Natural killer cell (primary cell): Measurements from ENCODE around the gene TPP2. TPM values are rescaled to one million over a fixed set of nuclear protein-coding genes. Genes with fewer than 3 reads are reported as not detected.

Experiments used
- ATAC-seq, 3 donors: fragments of 150-1000 bp in 2 of 3; fragments of 200-7000 bp in 1 of 3; cut with Tn5 transposase; 1 replicate in 1 of 3; 2 replicates in 2 of 3; pipeline ENCODE4 v1.10.0; 2021; ENCODE audit warnings: mild to moderate bottlenecking in 2 of 3, moderate library complexity in 2 of 3
- DNase-seq, 2 donors: peaks; one replicate each; pipeline versions ENCODE4 v3.0.0 to v3.0.0-alpha.2; 2013 to 2021; ENCODE audit warnings: mixed read lengths in 1 of 2
- H3K27ac ChIP-seq: one replicate; pipeline ENCODE4 v1.5.1; 2013; ENCODE audit warnings: mild to moderate bottlenecking, low read length
- H3K27me3 ChIP-seq: one replicate; pipeline ENCODE4 v1.6.1; 2013; ENCODE audit warnings: low read length; ENCODE audit not compliant: control insufficient read depth, insufficient read depth
- H3K36me3 ChIP-seq: one replicate; pipeline ENCODE4 v1.6.1; 2013; ENCODE audit warnings: low read length; ENCODE audit not compliant: control insufficient read depth, insufficient read depth
- H3K4me1 ChIP-seq: one replicate; pipeline ENCODE4 v1.6.1; 2013; ENCODE audit warnings: low read length; ENCODE audit not compliant: control insufficient read depth, insufficient read depth
- H3K4me3 ChIP-seq: one replicate; pipeline ENCODE4 v1.5.1; 2013; ENCODE audit warnings: low read length
- H3K9me3 ChIP-seq: one replicate; pipeline ENCODE4 v1.6.1; 2013; ENCODE audit warnings: low read length; ENCODE audit not compliant: control insufficient read depth, insufficient read depth
- H3K27ac Mint-ChIP-seq, 2 donors: one replicate each; pipeline ENCODE4 v1.8.0; 2022; ENCODE audit warnings: mild to moderate bottlenecking in 2 of 2, mixed read lengths in 2 of 2, moderate library complexity in 1 of 2
- H3K27me3 Mint-ChIP-seq, 2 donors: one replicate each; pipeline ENCODE4 v1.8.0; 2022; ENCODE audit warnings: low read depth in 2 of 2, mixed read lengths in 2 of 2
- H3K36me3 Mint-ChIP-seq: one replicate; pipeline ENCODE4 v1.8.0; 2022; ENCODE audit warnings: mixed read lengths
- H3K4me1 Mint-ChIP-seq, 2 donors: one replicate each; pipeline ENCODE4 v1.8.0; 2022; ENCODE audit warnings: mixed read lengths in 2 of 2
- H3K4me3 Mint-ChIP-seq: one replicate; pipeline ENCODE4 v1.8.0; 2022; ENCODE audit warnings: mild to moderate bottlenecking, moderate library complexity, mixed read lengths
- H3K9me3 Mint-ChIP-seq, 2 donors: one replicate each; pipeline ENCODE4 v1.8.0; 2022; ENCODE audit warnings: mixed read lengths in 2 of 2
- WGBS: methylation state at CpG from one replicate; pipeline ENCODE4 v1.1.7; 2013; ENCODE audit warnings: missing lambda C conversion rate; ENCODE audit not compliant: insufficient coverage; 5-methylcytosine and 5-hydroxymethylcytosine counted together
- intact Hi-C: fragments of 100-400 bp; cut with micrococcal nuclease; formaldehyde crosslinking; loops from one replicate; pipeline ENCODE4 v1.14.2; 2022
- total RNA-seq, 4 donors: library from RNA; stranded (reverse); fragments of 120-200 nt in 1 of 4; gene quantifications; one replicate each; pipeline versions ENCODE4 v1.2.3 to v1.2.4, GENCODE V29; 2013 to 2022
- TF ChIP-seq, protein P1 (sequence below): fragments of 200-600 bp; IDR thresholded peaks from one replicate; pipeline ENCODE4 v1.8.0; 2022; ENCODE audit warnings: antibody characterized with exemption

The TPP2 gene
- total RNA-seq, 3 donors from 2014 or later (not counting 1 experiment from before 2014, with no cell fraction given), result 128 to 147 (median 136) TPM

DNA sequence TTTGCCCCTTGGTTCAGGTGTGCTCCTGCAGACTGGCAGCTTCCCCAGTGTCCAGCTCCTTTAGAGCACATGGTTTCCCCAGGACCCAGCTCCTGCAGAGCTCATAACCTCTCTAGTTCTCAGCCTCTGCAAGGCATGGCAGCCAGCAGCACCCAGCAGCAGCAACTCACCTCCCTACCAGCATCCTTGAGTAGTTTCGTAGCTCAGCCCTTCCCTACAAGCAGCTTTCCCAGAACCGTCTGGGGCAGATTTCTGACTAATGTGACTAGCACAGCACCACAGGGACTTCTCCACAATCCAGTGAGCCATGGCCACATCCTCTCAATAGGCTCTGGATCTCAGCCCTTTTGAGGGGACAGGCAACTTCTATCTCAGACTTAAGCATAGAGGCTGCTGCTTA lies 112.2 kb downstream of the TPP2 start:
- H3K36me3 ChIP-seq, result no peaks in the 10 kb centered on the region
- 86% methylated on average over 2 of the region's 2 CpGs for WGBS
- Mint-ChIP-seq H3K4me1 (no peaks in the 10 kb centered on the region), H3K27ac (no peak overlapping the region), H3K4me3 (no peak overlapping the region), H3K27me3 (peaks cover 10 to 17% of the 10 kb centered on the region in 2 donors), H3K36me3 (no peaks in the 10 kb centered on the region), H3K9me3 (no peaks in the 10 kb centered on the region)
- intact Hi-C loops, result no loop called here
- peaks cover 5% of the 10 kb centered on the region for H3K9me3 ChIP-seq
- H3K4me3 ChIP-seq, result no peak overlapping the region
- H3K27me3 ChIP-seq, result peaks cover 2% of the 10 kb centered on the region
- ATAC-seq, result no peak
- H3K27ac ChIP-seq, result no peak overlapping the region
- H3K4me1 ChIP-seq, result no peaks in the 10 kb centered on the region
- TF ChIP-seq, protein P1, sequence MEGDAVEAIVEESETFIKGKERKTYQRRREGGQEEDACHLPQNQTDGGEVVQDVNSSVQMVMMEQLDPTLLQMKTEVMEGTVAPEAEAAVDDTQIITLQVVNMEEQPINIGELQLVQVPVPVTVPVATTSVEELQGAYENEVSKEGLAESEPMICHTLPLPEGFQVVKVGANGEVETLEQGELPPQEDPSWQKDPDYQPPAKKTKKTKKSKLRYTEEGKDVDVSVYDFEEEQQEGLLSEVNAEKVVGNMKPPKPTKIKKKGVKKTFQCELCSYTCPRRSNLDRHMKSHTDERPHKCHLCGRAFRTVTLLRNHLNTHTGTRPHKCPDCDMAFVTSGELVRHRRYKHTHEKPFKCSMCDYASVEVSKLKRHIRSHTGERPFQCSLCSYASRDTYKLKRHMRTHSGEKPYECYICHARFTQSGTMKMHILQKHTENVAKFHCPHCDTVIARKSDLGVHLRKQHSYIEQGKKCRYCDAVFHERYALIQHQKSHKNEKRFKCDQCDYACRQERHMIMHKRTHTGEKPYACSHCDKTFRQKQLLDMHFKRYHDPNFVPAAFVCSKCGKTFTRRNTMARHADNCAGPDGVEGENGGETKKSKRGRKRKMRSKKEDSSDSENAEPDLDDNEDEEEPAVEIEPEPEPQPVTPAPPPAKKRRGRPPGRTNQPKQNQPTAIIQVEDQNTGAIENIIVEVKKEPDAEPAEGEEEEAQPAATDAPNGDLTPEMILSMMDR, result no peak
- no peak for DNase-seq

- TF ChIP-seq, protein P1, result no peak
- no peak overlapping the region for H3K4me3 ChIP-seq
- Mint-ChIP-seq H3K9me3 (no peaks in the 10 kb centered on the region), H3K27me3 (peaks cover 10 to 17% of the 10 kb centered on the region in 2 donors), H3K36me3 (no peaks in the 10 kb centered on the region), H3K4me3 (no peak overlapping the region), H3K4me1 (no peaks in the 10 kb centered on the region), H3K27ac (no peak overlapping the region)
- no peaks in the 10 kb centered on the region for H3K36me3 ChIP-seq
- no peak overlapping the region for H3K27ac ChIP-seq
- intact Hi-C loops, result no loop called here
- H3K27me3 ChIP-seq, result peaks cover 2% of the 10 kb centered on the region
- DNase-seq, result no peak
- no peaks in the 10 kb centered on the region for H3K4me1 ChIP-seq
- H3K9me3 ChIP-seq, result peaks cover 5% of the 10 kb centered on the region
- ATAC-seq, result no peak
Observed at GRCh38 chr13:102709536-102709935, 112.8 kb downstream of the TPP2 start.

- DNase-seq, result no peak
- H3K4me1 ChIP-seq, result no peaks in the 10 kb centered on the region
- Mint-ChIP-seq H3K36me3 (no peaks in the 10 kb centered on the region), H3K27me3 (peaks cover 13 to 20% of the 10 kb centered on the region in 2 donors), H3K4me3 (no peak overlapping the region), H3K4me1 (no peaks in the 10 kb centered on the region), H3K9me3 (no peaks in the 10 kb centered on the region), H3K27ac (no peak overlapping the region)
- intact Hi-C loops, result no loop called here
- ATAC-seq, result no peak
- TF ChIP-seq, protein P1, result no peak
- 90% methylated on average over 9 of the region's 9 CpGs for WGBS
- H3K27me3 ChIP-seq, result peaks cover 2% of the 10 kb centered on the region
- H3K36me3 ChIP-seq, result no peaks in the 10 kb centered on the region
- H3K9me3 ChIP-seq, result peaks cover 5% of the 10 kb centered on the region
- H3K27ac ChIP-seq, result no peak overlapping the region
- no peak overlapping the region for H3K4me3 ChIP-seq
Observed at GRCh38 chr13:102710261-102710679, 113.5 kb downstream of the TPP2 start.

GRCh38 chr13:102715447-102715846 lies 118.7 kb downstream of the TPP2 start:
- intact Hi-C loops, result no loop called here
- DNase-seq (no peak), ATAC-seq (no peak)
- no peaks in the 10 kb centered on the region for H3K9me3 ChIP-seq
- no peaks in the 10 kb centered on the region for H3K27me3 ChIP-seq
- no peaks in the 10 kb centered on the region for H3K4me1 ChIP-seq
- 40% methylated on average over 1 of the region's 1 CpG for WGBS
- H3K36me3 ChIP-seq, result no peaks in the 10 kb centered on the region
- H3K9me3 Mint-ChIP-seq, result no peaks in the 10 kb centered on the region
- no peaks in the 10 kb centered on the region for H3K4me1 Mint-ChIP-seq
- TF ChIP-seq, protein P1, result no peak
- H3K4me3 Mint-ChIP-seq, result no peak overlapping the region
- no peak overlapping the region for H3K27ac ChIP-seq
- H3K27ac Mint-ChIP-seq, result no peak overlapping the region
- no peaks in the 10 kb centered on the region for H3K36me3 Mint-ChIP-seq
- no peak overlapping the region for H3K4me3 ChIP-seq
- peaks cover 23 to 36% of the 10 kb centered on the region in 2 donors for H3K27me3 Mint-ChIP-seq
